K562 (cell line): Measurements from ENCODE around the gene THBS1. TPM values are rescaled to one million over a fixed set of nuclear protein-coding genes. Genes with fewer than 3 reads are reported as not detected.
A peak's percentile ranks its signal among the peaks of the same experiment; 100 is the strongest.

Source experiments
- ATAC-seq: fragments of 200-7000 bp; cut with Tn5 transposase; 3 replicates; pipeline ENCODE4 v1.9.1; 2020; ENCODE audit warnings: moderate library complexity
- Bru-seq: library from RNA; stranded (reverse); fragments of 400-500 nt; gene quantifications from one replicate; lab custom pipeline; 2021; lab: Mats Ljungman, UMichigan
- BruChase-seq, 2 experiments: library from RNA; stranded (reverse); fragments of 400-500 nt; gene quantifications; one replicate each; lab custom pipeline; 2021; lab: Mats Ljungman, UMichigan
- BruUV-seq: library from RNA; stranded (reverse); fragments of 400-500 nt; replicated peaks from 2 replicates; lab custom pipeline; 2021; lab: Mats Ljungman, UMichigan
- CTCF ChIA-PET: fragments of 300-600 bp; formaldehyde crosslinking; extraction: SDS; loops from one replicate; lab custom pipeline; 2021; ENCODE audit warnings: low intra/inter-chr PET ratio; lab: Yijun Ruan, JAX
- POLR2A ChIA-PET: fragments of 300-600, 350-650 bp; sonication (Branson Sonifier 250); formaldehyde crosslinking; extraction: SDS; loops from one replicate; lab custom pipeline; 2021; ENCODE audit warnings: antibody characterized with exemption, inconsistent platforms; lab: Yijun Ruan, JAX
- DNase-seq, 4 experiments: peaks; one replicate each; pipeline versions ENCODE4 v3.0.0 to v3.0.0-alpha.2; 2011 to 2018; ENCODE audit warnings: low spot score in 3 of 4, mixed read lengths in 3 of 4; ENCODE audit errors: extremely low read depth in 1 of 4
- FAIRE-seq: peaks from 2 replicates; lab custom pipeline; 2011; peaks lifted over from hg19 to GRCh38; lab: Jason Lieb, UNC
- H2AFZ ChIP-seq: 2 replicates; pipeline ENCODE4 v1.6.0; 2011; ENCODE audit warnings: low read depth, low read length, control low read depth, inconsistent platforms
- H3K27ac ChIP-seq: fragments of 200-600 bp; 3 replicates; pipeline ENCODE4 v1.8.0; 2011; ENCODE audit warnings: low read depth, mild to moderate bottlenecking, control low read depth, inconsistent platforms, low read length, moderate library complexity, mixed read lengths; ENCODE audit errors: extremely low read depth
- H3K27me3 ChIP-seq, 2 experiments: fragments of 300-600 bp in 1 of 2; 2 replicates in 1 of 2; 3 replicates in 1 of 2; pipeline versions ENCODE4 v1.6.0 to v1.8.0; 2011; ENCODE audit warnings: inconsistent platforms in 2 of 2, low read length in 2 of 2, mild to moderate bottlenecking in 1 of 2, mixed read lengths in 1 of 2, moderate library complexity in 1 of 2; ENCODE audit not compliant: control insufficient read depth in 2 of 2, insufficient read depth in 2 of 2
- H3K36me3 ChIP-seq: fragments of 300-600 bp; 3 replicates; pipeline ENCODE4 v1.8.0; 2011; ENCODE audit warnings: mild to moderate bottlenecking, low read length, inconsistent platforms; ENCODE audit not compliant: control insufficient read depth, insufficient read depth
- H3K4me1 ChIP-seq, 2 experiments: fragments of 200-600 bp in 1 of 2; replicated peaks in 1 of 2; 2 replicates in 1 of 2; 3 replicates in 1 of 2; pipeline versions ENCODE4 v1.5.1 to v1.8.0; 2011; ENCODE audit warnings: inconsistent platforms in 2 of 2, low read length in 2 of 2, mild to moderate bottlenecking in 1 of 2, mixed read lengths in 1 of 2, moderate library complexity in 1 of 2; ENCODE audit not compliant: control insufficient read depth in 2 of 2, insufficient read depth in 2 of 2
- H3K4me2 ChIP-seq: 2 replicates; pipeline ENCODE4 v1.6.1; 2011; ENCODE audit warnings: low read length, control low read depth, inconsistent platforms, mixed read lengths; ENCODE audit not compliant: insufficient read depth
- H3K4me3 ChIP-seq: fragments of 200-600 bp; sonication (generic), shearing (Covaris generic); 2 replicates; pipeline ENCODE4 v1.5.1; 2016; ENCODE audit warnings: control low read depth, inconsistent platforms
- H3K79me2 ChIP-seq: fragments of 200-600 bp; 3 replicates; pipeline ENCODE4 v1.8.0; 2011; ENCODE audit warnings: low read length, inconsistent platforms; ENCODE audit not compliant: control insufficient read depth, insufficient read depth
- H3K9ac ChIP-seq, 2 experiments: 2 replicates each; pipeline versions ENCODE4 v1.6.0 to v1.6.1; 2011; ENCODE audit warnings: low read depth in 2 of 2, low read length in 2 of 2, control low read depth in 1 of 2, inconsistent platforms in 1 of 2, mild to moderate bottlenecking in 1 of 2, mixed read lengths in 1 of 2; ENCODE audit not compliant: insufficient read depth in 1 of 2
- H3K9me1 ChIP-seq: one replicate; pipeline ENCODE4 v1.6.0; 2011; ENCODE audit warnings: inconsistent platforms, mild to moderate bottlenecking, low read length, moderate library complexity; ENCODE audit not compliant: control insufficient read depth, insufficient read depth
- H3K9me3 ChIP-seq: replicated peaks from 2 replicates; pipeline ENCODE4 v1.5.1; 2011; ENCODE audit warnings: low read depth, low read length, inconsistent platforms; ENCODE audit not compliant: control insufficient read depth, insufficient read depth
- H4K20me1 ChIP-seq: replicated peaks from 2 replicates; pipeline ENCODE4 v1.6.1; 2011; ENCODE audit warnings: low read length, inconsistent platforms, mixed read lengths; ENCODE audit not compliant: control insufficient read depth, insufficient read depth
- COPS2 ChIP-seq: fragments of 450-650 bp; conservative IDR thresholded peaks from 2 replicates; pipeline ENCODE4 v1.6.1; 2016; ENCODE audit warnings: mild to moderate bottlenecking, moderate library complexity
- EGR1 ChIP-seq: fragments of 450-650 bp; conservative IDR thresholded peaks from 2 replicates; pipeline ENCODE4 v1.6.1; 2017; ENCODE audit warnings: mild to moderate bottlenecking
- WGBS: fragments of 100-300 bp; shearing (Covaris generic); methylation state at CpG from one replicate; pipeline ENCODE4 v1.1.6; 2016; ENCODE audit warnings: low coverage, mixed read lengths; ENCODE audit not compliant: insufficient coverage; ENCODE audit errors: missing lambda C conversion rate; 5-methylcytosine and 5-hydroxymethylcytosine counted together
- in situ Hi-C: fragments of 300-500 bp; cut with MboI; formaldehyde crosslinking; loops from 4 replicates; pipeline ENCODE4 v1.15.0; 2018; ENCODE audit warnings: inconsistent platforms, mixed read lengths
- intact Hi-C: fragments of 100-400 bp; cut with micrococcal nuclease; formaldehyde crosslinking; loops from 2 replicates; pipeline ENCODE4 v1.14.2; 2022
- long read RNA-seq, 3 experiments: library from polyadenylated mRNA in 2 of 3; library from RNA in 1 of 3; unstranded in 2 of 3; stranded (forward) in 1 of 3; transcript quantifications; one replicate each; pipeline ENCODE4 v2.0.0, GENCODE V29; 2019 to 2022
- polyA minus RNA-seq, 3 experiments: library from RNA; depleted of rRNA, polyadenylated mRNA; stranded (reverse); fragments of >200 nt; gene quantifications; 2 replicates each; pipeline ENCODE4 v1.2.3, GENCODE V29; 2011
- polyA plus RNA-seq, 8 experiments: library from polyadenylated mRNA; depleted of rRNA in 4 of 8; stranded (reverse) in 5 of 8; unstranded in 3 of 8; fragments of >200 nt; fragmentation: Nextera tagmentation in 2 of 8; fragmentation: Illumina TruSeq in 1 of 8; extraction: Ambion mirVana in 2 of 8; extraction: Trizol in 1 of 8; gene quantifications; 2 replicates each; pipeline versions ENCODE4 v1.2.1 to v1.2.3, GENCODE V29; 2011 to 2014; ENCODE audit warnings: inconsistent platforms in 1 of 8, missing spikeins in 1 of 8
- total RNA-seq, 7 experiments: library from RNA; depleted of rRNA in 6 of 7; stranded (reverse); fragments of >200 nt in 6 of 7; fragmentation: Illumina TruSeq in 2 of 7; extraction: Trizol in 2 of 7; gene quantifications; 2 replicates each; pipeline versions ENCODE4 v1.2.1 to v1.2.3, GENCODE V29; 2011 to 2021; ENCODE audit warnings: low replicate concordance in 1 of 7
- TF ChIP-seq, protein P1 (sequence below), 2 experiments: IDR thresholded peaks; 2 replicates each; pipeline ENCODE4 v1.6.1; 2011; ENCODE audit warnings: borderline replicate concordance in 1 of 2, control low read depth in 1 of 2, low read depth in 1 of 2, low read length in 1 of 2, mild to moderate bottlenecking in 1 of 2, mixed read lengths in 1 of 2, moderate library complexity in 1 of 2; ENCODE audit not compliant: insufficient read depth in 1 of 2, insufficient read length in 1 of 2, poor library complexity in 1 of 2, severe bottlenecking in 1 of 2; ENCODE audit errors: extremely low read depth in 1 of 2
- TF ChIP-seq, protein P2 (sequence below): fragments of 250-450 bp; sonication (Bioruptor Pico); IDR thresholded peaks from 2 replicates; pipeline ENCODE4 v1.4.0; 2020; ENCODE audit warnings: borderline replicate concordance

THBS1 gene
- 3.7 and 5.3 TPM in 2 replicates for total RNA-seq (2011; cell fraction: chromatin; rRNA removed; ENCODE audit: low replicate concordance)
- total RNA-seq (2011; cell fraction: nucleolus; rRNA removed): 2.2 and 3.2 TPM in 2 replicates
- total RNA-seq (2011; cell fraction: nucleoplasm; rRNA removed): 2.1 and 3.4 TPM in 2 replicates
- total RNA-seq (2014; rRNA removed) (0.23 and 0.29 TPM in 2 replicates), total RNA-seq (2014; rRNA removed; fragmentation: Illumina TruSeq; extraction: Trizol) (0.40 and 0.51 TPM in 2 replicates), total RNA-seq (2015; rRNA removed; fragmentation: Illumina TruSeq; extraction: Trizol) (0.53 and 0.65 TPM in 2 replicates), total RNA-seq (2021) (1.3 and 2.0 TPM in 2 replicates), polyA plus RNA-seq (2011; rRNA removed) (0.16 and 0.64 TPM in 2 replicates), polyA plus RNA-seq (2014; fragmentation: Illumina TruSeq; extraction: Trizol) (0.12 and 0.40 TPM in 2 replicates), polyA plus RNA-seq (2014; fragmentation: Nextera tagmentation; extraction: Ambion mirVana) (under 1 TPM; 0.04 to 0.08 TPM), polyA plus RNA-seq (2014; rRNA removed) (0.07 and 1.0 TPM in 2 replicates), polyA minus RNA-seq (2011; rRNA and poly(A)+ RNA removed) (0.42 and 2.6 TPM in 2 replicates), Bru-seq, nascent RNA (percentile 29 among the genes with signal in this experiment), BruChase-seq, experiment 1, labeled RNA remaining after a 2-hour chase (percentile 25 among the genes with signal in this experiment), BruChase-seq, experiment 2, labeled RNA remaining after a 6-hour chase (percentile 30 among the genes with signal in this experiment)
- 0.44 and 1.9 TPM in 2 replicates for polyA plus RNA-seq (2011; cell fraction: cytosol; rRNA removed)
- 0.44 and 7.7 TPM in 2 replicates for polyA plus RNA-seq (2011; cell fraction: nucleus; rRNA removed)
- polyA plus RNA-seq (2012): 0.31 and 0.84 TPM in 2 replicates
- 2.8 and 4.3 TPM in 2 replicates for polyA minus RNA-seq (2011; cell fraction: cytosol; rRNA and poly(A)+ RNA removed)
- 1.1 and 7.7 TPM in 2 replicates for polyA minus RNA-seq (2011; cell fraction: nucleus; rRNA and poly(A)+ RNA removed)
- long read RNA-seq, experiment 1, partial matches to known transcripts: 1 of 1 reads
- long read RNA-seq, experiment 1, other reads (novel, unspliced or antisense): 0 of 1 reads
- long read RNA-seq, experiment 2: 0 reads
- long read RNA-seq, experiment 3: 0 reads

DNA sequence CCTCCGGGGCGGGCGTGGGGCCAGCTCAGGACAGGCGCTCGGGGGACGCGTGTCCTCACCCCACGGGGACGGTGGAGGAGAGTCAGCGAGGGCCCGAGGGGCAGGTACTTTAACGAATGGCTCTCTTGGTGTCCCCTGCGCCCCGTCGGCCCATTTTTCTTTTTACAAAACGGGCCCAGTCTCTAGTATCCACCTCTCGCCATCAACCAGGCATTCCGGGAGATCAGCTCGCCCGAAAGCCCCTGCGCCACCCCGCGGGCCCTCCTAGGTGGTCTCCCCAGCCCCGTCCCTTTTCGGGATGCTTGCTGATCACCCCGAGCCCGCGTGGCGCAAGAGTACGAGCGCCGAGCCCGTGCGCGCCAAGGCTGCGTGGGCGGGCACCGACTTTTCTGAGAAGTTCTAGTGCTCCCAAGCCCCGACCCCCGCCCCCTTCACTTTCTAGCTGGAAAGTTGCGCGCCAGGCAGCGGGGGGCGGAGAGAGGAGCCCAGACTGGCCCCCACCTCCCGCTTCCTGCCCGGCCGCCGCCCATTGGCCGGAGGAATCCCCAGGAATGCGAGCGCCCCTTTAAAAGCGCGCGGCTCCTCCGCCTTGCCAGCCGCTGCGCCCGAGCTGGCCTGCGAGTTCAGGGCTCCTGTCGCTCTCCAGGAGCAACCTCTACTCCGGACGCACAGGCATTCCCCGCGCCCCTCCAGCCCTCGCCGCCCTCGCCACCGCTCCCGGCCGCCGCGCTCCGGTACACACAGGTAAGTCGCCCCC, at the start of gene THBS1:
TSS of gene THBS1 (plus strand) at position 595 of the 757 bp plus-strand sequence. CDS start 779 bp downstream, outside the sequence.
- no peaks in the 10 kb centered on the region for H3K79me2 ChIP-seq
- peak within 1 kb of the TSS; percentile 24 for H3K4me3 ChIP-seq
- FAIRE-seq: no peak
- peak within 1 kb of the TSS; percentile 27 for H3K4me2 ChIP-seq
- WGBS: 32% methylated on average over 34 of the region's 74 CpGs
- H4K20me1 ChIP-seq: 0 out of 2 replicates have a peak, but pooled peaks cover 3% of the 10 kb centered on the region
- TF ChIP-seq, protein P1, sequence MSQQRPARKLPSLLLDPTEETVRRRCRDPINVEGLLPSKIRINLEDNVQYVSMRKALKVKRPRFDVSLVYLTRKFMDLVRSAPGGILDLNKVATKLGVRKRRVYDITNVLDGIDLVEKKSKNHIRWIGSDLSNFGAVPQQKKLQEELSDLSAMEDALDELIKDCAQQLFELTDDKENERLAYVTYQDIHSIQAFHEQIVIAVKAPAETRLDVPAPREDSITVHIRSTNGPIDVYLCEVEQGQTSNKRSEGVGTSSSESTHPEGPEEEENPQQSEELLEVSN (IDR thresholded peaks at IDR 0.05; ENCODE audit: borderline replicate concordance in 1 of 2, extremely low read depth in 1 of 2, insufficient read depth in 1 of 2, insufficient read length in 1 of 2, low read depth in 1 of 2, low read length in 1 of 2, poor library complexity in 1 of 2, severe bottlenecking in 1 of 2): peak in 1 of 2 experiments; percentile 33
- TF ChIP-seq EGR1: peak; percentile 62
- TF ChIP-seq, protein P2, sequence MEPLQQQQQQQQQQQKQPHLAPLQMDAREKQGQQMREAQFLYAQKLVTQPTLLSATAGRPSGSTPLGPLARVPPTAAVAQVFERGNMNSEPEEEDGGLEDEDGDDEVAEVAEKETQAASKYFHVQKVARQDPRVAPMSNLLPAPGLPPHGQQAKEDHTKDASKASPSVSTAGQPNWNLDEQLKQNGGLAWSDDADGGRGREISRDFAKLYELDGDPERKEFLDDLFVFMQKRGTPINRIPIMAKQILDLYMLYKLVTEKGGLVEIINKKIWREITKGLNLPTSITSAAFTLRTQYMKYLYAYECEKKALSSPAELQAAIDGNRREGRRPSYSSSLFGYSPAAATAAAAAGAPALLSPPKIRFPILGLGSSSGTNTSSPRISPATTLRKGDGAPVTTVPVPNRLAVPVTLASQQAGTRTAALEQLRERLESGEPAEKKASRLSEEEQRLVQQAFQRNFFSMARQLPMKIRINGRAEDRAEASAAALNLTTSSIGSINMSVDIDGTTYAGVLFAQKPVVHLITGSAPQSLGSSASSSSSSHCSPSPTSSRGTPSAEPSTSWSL (CRISPR knock-in tag): no peak
- no peak for TF ChIP-seq COPS2
- TF ChIP-seq, all 486 proteins: peak for 2
- Histone ChIP-seq H3K27ac (no peak within 1 kb of the TSS), H3K9ac (peak within 1 kb of the TSS in 1 of 2 experiments; percentile 38; a peak in 1 of 4 replicates), H3K36me3 (no peaks in the 10 kb centered on the region), H3K9me3 (peaks cover 7% of the 10 kb centered on the region), H3K4me1 (peaks cover 0 to 12% of the 10 kb centered on the region in 2 experiments; a peak in 1 of 5 replicates), H3K9me1 (no peaks in the 10 kb centered on the region), H2AFZ (peak within 1 kb of the TSS; percentile 58; the same call in 1 of the 2 replicates), H3K27me3 (peaks cover 29 to 40% of the 10 kb centered on the region in 2 experiments; a peak in 4 of 5 replicates)
- ATAC-seq (peak; percentile 11; the same call in 2 of the 3 replicates), DNase-seq (peak in 2 of 4 experiments; percentile 59 to 60)
- in situ Hi-C loops (loop anchor here (25.0 kb wide), 1 partner anchor 768 kb away; no protein-coding TSS in a partner anchor), intact Hi-C loops (loop anchor here (2.0 to 10.0 kb wide), 5 partner anchors 186 to 876 kb away; no protein-coding TSS in a partner anchor)
- CTCF ChIA-PET: interaction anchor here (0.7 to 1.9 kb wide), 6 partner anchors 57 to 872 kb away, joined by 3 to 10 read pairs (median 4); no protein-coding TSS in a partner anchor
- POLR2A ChIA-PET: interaction anchor here (0.6 to 0.7 kb wide), 2 partner anchors 229 to 306 kb away, joined by 3 to 4 read pairs; no protein-coding TSS in a partner anchor
- BruUV-seq: no TSS peak
